ENCODE data around the gene GIMAP6. TPM values are rescaled to one million over a fixed set of nuclear protein-coding genes. Genes with fewer than 3 reads are reported as not detected.

Gene GIMAP6
- total and polyA plus RNA-seq, 2 of the 8 experiments (the other 6 are each of a cell fraction or from before 2014, with no cell fraction given), result not detected

DNA sequence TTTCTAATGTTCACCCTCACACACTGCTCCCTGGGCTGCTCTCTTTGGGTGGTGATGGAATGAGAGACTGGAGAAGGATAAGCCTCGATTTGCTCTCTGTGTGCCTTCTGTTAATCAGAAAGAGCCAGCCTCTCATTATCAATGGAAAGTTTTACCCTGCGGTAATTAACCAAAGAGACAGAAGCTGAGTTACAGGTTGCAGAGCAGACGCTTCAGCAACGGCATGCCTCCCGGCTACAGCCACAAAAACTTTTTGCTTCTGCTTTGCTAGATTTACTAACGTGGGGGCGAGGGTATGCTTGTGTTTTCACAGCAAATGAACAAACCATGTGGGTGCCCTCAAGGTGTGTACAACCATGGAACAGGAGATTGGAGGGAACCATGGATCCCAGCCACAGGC lies 47.0 kb downstream of the GIMAP6 start:
- DNase-seq (ENCODE audit: low read depth in 1 of 2, low spot score in 2 of 2) (no peak), FAIRE-seq (no peak)
- Histone ChIP-seq H3K4ac (replicated peaks; ENCODE audit: insufficient read length, low read depth, low read length) (no peak overlapping the region), H3K36me3 (ENCODE audit: control insufficient read depth in 2 of 4, insufficient read depth in 4 of 4, low read length in 3 of 4) (no peaks in the 10 kb centered on the region), H4K5ac (ENCODE audit: insufficient read length, low read depth, low read length) (no peak overlapping the region), H2BK12ac (ENCODE audit: low read depth, low read length) (no peak overlapping the region), H3K9me3 (ENCODE audit: insufficient read depth in 2 of 2, low read depth in 1 of 2, low read length in 1 of 2) (peaks cover 10% of the 10 kb centered on the region in 2 experiments; a peak in 3 of 4 replicates), H3K56ac (replicated peaks; ENCODE audit: insufficient read length, low read depth, low read length) (no peak overlapping the region), H3K79me2 (ENCODE audit: control insufficient read depth in 1 of 2, insufficient read depth in 2 of 2, low read length in 2 of 2) (no peaks in the 10 kb centered on the region), H3K14ac (ENCODE audit: insufficient read length) (no peak overlapping the region), H3K27me3 (replicated peaks in 1 of 4; ENCODE audit: control insufficient read depth in 3 of 4, extremely low read depth in 1 of 4, insufficient read depth in 3 of 4, low read length in 3 of 4) (no peaks in the 10 kb centered on the region; a peak in 1 of 7 replicates), H3K23me2 (ENCODE audit: low read depth, low read length) (no peaks in the 10 kb centered on the region), H2BK20ac (ENCODE audit: low read length) (no peak overlapping the region), H4K20me1 (replicated peaks in 1 of 2; ENCODE audit: control insufficient read depth in 1 of 2, insufficient read depth in 2 of 2, low read length in 2 of 2) (no peaks in the 10 kb centered on the region), H4K91ac (replicated peaks; ENCODE audit: insufficient read length, low read length) (no peak overlapping the region), H3K23ac (ENCODE audit: insufficient read length) (no peak overlapping the region), H2BK120ac (replicated peaks; ENCODE audit: low read depth, low read length) (no peak overlapping the region), H3K18ac (ENCODE audit: extremely low read depth, low read length) (no peak overlapping the region), H3K9ac (replicated peaks in 1 of 4; ENCODE audit: extremely low read depth in 1 of 4, low read depth in 3 of 4, low read length in 3 of 4) (no peak overlapping the region), H3K79me1 (ENCODE audit: low read depth, low read length) (no peaks in the 10 kb centered on the region), H3K4me1 (replicated peaks in 1 of 4; ENCODE audit: control insufficient read depth in 3 of 4, insufficient read depth in 4 of 4, low read length in 3 of 4) (no peaks in the 10 kb centered on the region), H2AFZ (ENCODE audit: low read length) (no peak overlapping the region), H2AK5ac (ENCODE audit: low read depth, low read length) (no peak overlapping the region), H4K8ac (ENCODE audit: extremely low read depth, insufficient read depth, low read length) (no peak overlapping the region), H2BK5ac (ENCODE audit: low read depth, low read length) (no peak overlapping the region), H3K4me2 (ENCODE audit: insufficient read depth in 1 of 2, low read depth in 2 of 2, low read length in 2 of 2) (no peak overlapping the region), H3K27ac (ENCODE audit: low read depth, low read length) (no peak overlapping the region), H3K4me3 (ENCODE audit: extremely low read depth in 1 of 4, insufficient read depth in 2 of 4, low read depth in 3 of 4, low read length in 4 of 4) (no peak overlapping the region), H2BK15ac (ENCODE audit: low read length) (no peak overlapping the region)
- WGBS, 2 experiments (ENCODE audit: extremely low coverage in 1 of 2, insufficient coverage in 1 of 2, insufficient read length in 1 of 2, insufficient replicate concordance in 2 of 2, low coverage in 1 of 2, low lambda C conversion rate in 2 of 2, missing lambda C conversion rate in 1 of 2), result 86% methylated on average over 7 of the region's 7 CpGs; no CpG with 5 or more reads in 1 of the 2 experiments
- POLR2A ChIA-PET (ENCODE audit: partially characterized antibody), result no interaction called here
- CTCF ChIA-PET (ENCODE audit: partially characterized antibody), result no interaction called here
- TF ChIP-seq RXRA (IDR thresholded peaks at IDR 0.05; ENCODE audit: insufficient read depth, low read depth, low read length) (no peak), FOSL1 (IDR thresholded peaks at IDR 0.05; ENCODE audit: insufficient read depth, low read depth, low read length) (no peak), SP2 (IDR thresholded peaks at IDR 0.05; ENCODE audit: low read length) (no peak), EP300 (IDR thresholded peaks at IDR 0.05; ENCODE audit: borderline replicate concordance in 1 of 2, low read depth in 2 of 2, low read length in 2 of 2) (no peak), TBP (IDR thresholded peaks at IDR 0.05; ENCODE audit: low read depth, low read length) (no peak), KDM5A (IDR thresholded peaks at IDR 0.05; ENCODE audit: low read length) (no peak), POLR2A (IDR thresholded peaks at IDR 0.05; ENCODE audit: control extremely low read depth in 1 of 2, low read depth in 2 of 2, low read length in 2 of 2) (no peak), GABPA (IDR thresholded peaks at IDR 0.05; ENCODE audit: borderline replicate concordance, insufficient read depth, low read length) (no peak), BACH1 (IDR thresholded peaks at IDR 0.05; ENCODE audit: low read length) (no peak), CEBPB (IDR thresholded peaks at IDR 0.05; ENCODE audit: low read depth, low read length) (no peak), RFX5 (IDR thresholded peaks at IDR 0.05; ENCODE audit: borderline replicate concordance, low read depth, low read length) (no peak), CHD1 (IDR thresholded peaks at IDR 0.05; ENCODE audit: low read depth, low read length) (no peak), JUN (IDR thresholded peaks at IDR 0.05; ENCODE audit: low read depth, low read length) (no peak), RBBP5 (IDR thresholded peaks at IDR 0.05; ENCODE audit: borderline replicate concordance, low read depth, low read length) (no peak), HDAC6 (IDR thresholded peaks at IDR 0.05; ENCODE audit: low read depth, low read length) (no peak)
- TF ChIP-seq, protein P1, sequence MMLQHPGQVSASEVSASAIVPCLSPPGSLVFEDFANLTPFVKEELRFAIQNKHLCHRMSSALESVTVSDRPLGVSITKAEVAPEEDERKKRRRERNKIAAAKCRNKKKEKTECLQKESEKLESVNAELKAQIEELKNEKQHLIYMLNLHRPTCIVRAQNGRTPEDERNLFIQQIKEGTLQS (IDR thresholded peaks at IDR 0.05; ENCODE audit: insufficient read depth, low read depth, low read length), result no peak

Measured in H1 (cell line).